K562 (cell line): ENCODE results near the gene MAP1LC3B2. TPM values are rescaled to one million over a fixed set of nuclear protein-coding genes. Genes with fewer than 3 reads are reported as not detected.

Experiments used
- CAMTA2 ChIP-seq: fragments of 250-450 bp; sonication (Bioruptor Pico); conservative IDR thresholded peaks from 2 replicates; pipeline ENCODE4 v1.5.1; 2022
- DMBX1 ChIP-seq: fragments of 250-450 bp; sonication (Bioruptor Pico); IDR thresholded peaks from 2 replicates; pipeline ENCODE4 v1.8.0; 2022; ENCODE audit warnings: inconsistent platforms, mild to moderate bottlenecking, moderate library complexity, borderline replicate concordance
- E2F5 ChIP-seq: sonication (generic); formaldehyde crosslinking; IDR thresholded peaks from 2 replicates; pipeline ENCODE4 v1.8.0; 2022; ENCODE audit warnings: mild to moderate bottlenecking, missing genetic modification reagents
- E4F1 ChIP-seq: fragments of 250-450 bp; sonication (Bioruptor Pico); IDR thresholded peaks from 2 replicates; pipeline ENCODE4 v1.5.0; 2021; ENCODE audit warnings: mild to moderate bottlenecking, borderline replicate concordance
- KLF1 ChIP-seq: fragments of 450-650 bp; IDR thresholded peaks from 2 replicates; pipeline ENCODE4 v1.6.1; 2016; ENCODE audit warnings: missing genetic modification characterization, missing compliant biosample characterization
- L3MBTL2 ChIP-seq: fragments of 450-650 bp; IDR thresholded peaks from 2 replicates; pipeline ENCODE4 v1.6.1; 2016; ENCODE audit warnings: mild to moderate bottlenecking, moderate library complexity
- MYC ChIP-seq, 2 experiments: fragments of 250-450 bp in 1 of 2; sonication (Bioruptor Pico) in 1 of 2; IDR thresholded peaks; 2 replicates each; pipeline versions ENCODE4 v1.5.1 to v1.6.1; 2012 to 2021; ENCODE audit warnings: low read depth in 2 of 2, borderline replicate concordance in 1 of 2, improper control_type of control experiment in 1 of 2, low read length in 1 of 2, mild to moderate bottlenecking in 1 of 2, moderate library complexity in 1 of 2
- NCOA4 ChIP-seq: fragments of 450-650 bp; IDR thresholded peaks from 2 replicates; pipeline ENCODE4 v1.6.1; 2018; ENCODE audit warnings: mild to moderate bottlenecking; ENCODE audit not compliant: partially characterized antibody
- NFRKB ChIP-seq: fragments of 450-650 bp; IDR thresholded peaks from 2 replicates; pipeline ENCODE4 v1.6.1; 2016; ENCODE audit warnings: low read depth
- NR1H2 ChIP-seq: sonication (generic); formaldehyde crosslinking; IDR thresholded peaks from 2 replicates; pipeline ENCODE4 v1.4.0; 2020; ENCODE audit warnings: mild to moderate bottlenecking, missing genetic modification reagents
- PHB ChIP-seq: fragments of 250-450 bp; sonication (Bioruptor Pico); IDR thresholded peaks from 2 replicates; pipeline ENCODE4 v1.5.0; 2021
- RAD21 ChIP-seq, 2 experiments: fragments of 250-450 bp in 1 of 2; fragments of 450-650 bp in 1 of 2; sonication (Bioruptor Pico) in 1 of 2; formaldehyde crosslinking in 1 of 2; IDR thresholded peaks in 1 of 2; conservative IDR thresholded peaks in 1 of 2; 2 replicates each; pipeline versions ENCODE4 v1.4.0 to v1.8.0; 2020 to 2022; ENCODE audit warnings: mild to moderate bottlenecking in 2 of 2, moderate library complexity in 1 of 2
- RBM15 ChIP-seq: fragments of 200-400 bp; formaldehyde crosslinking; IDR thresholded peaks from 2 replicates; pipeline ENCODE4 v1.6.1; 2018; ENCODE audit warnings: mild to moderate bottlenecking, low read length, moderate library complexity; ENCODE audit not compliant: insufficient read depth
- RFX5 ChIP-seq: IDR thresholded peaks from 2 replicates; pipeline ENCODE4 v1.6.1; 2011; ENCODE audit warnings: low read depth, mild to moderate bottlenecking, improper control_type of control experiment, low read length
- SRF ChIP-seq, 2 experiments: fragments of 250-450, 450-650 bp in 1 of 2; sonication (Bioruptor Pico) in 1 of 2; sonication (generic) in 1 of 2; formaldehyde crosslinking; IDR thresholded peaks; 2 replicates each; pipeline versions ENCODE4 v1.5.0 to v1.5.1; 2020 to 2022; ENCODE audit warnings: mild to moderate bottlenecking in 1 of 2, missing genetic modification reagents in 1 of 2
- ZNF324 ChIP-seq: fragments of 250-450 bp; sonication (Bioruptor Pico); IDR thresholded peaks from 2 replicates; pipeline ENCODE4 v1.4.0; 2020; ENCODE audit warnings: mild to moderate bottlenecking
- ZNF766 ChIP-seq: fragments of 200-800 bp; sonication (Bioruptor generic); conservative IDR thresholded peaks from 2 replicates; pipeline ENCODE4 v1.6.1; 2016; ENCODE audit warnings: missing genetic modification characterization, missing compliant biosample characterization
- polyA plus RNA-seq, 8 experiments: library from polyadenylated mRNA; depleted of rRNA in 4 of 8; stranded (reverse) in 5 of 8; unstranded in 3 of 8; fragments of >200 nt; fragmentation: Nextera tagmentation in 2 of 8; fragmentation: Illumina TruSeq in 1 of 8; extraction: Ambion mirVana in 2 of 8; extraction: Trizol in 1 of 8; gene quantifications; 2 replicates each; pipeline versions ENCODE4 v1.2.1 to v1.2.3, GENCODE V29; 2011 to 2014; ENCODE audit warnings: inconsistent platforms in 1 of 8, missing spikeins in 1 of 8
- total RNA-seq, 7 experiments: library from RNA; depleted of rRNA in 6 of 7; stranded (reverse); fragments of >200 nt in 6 of 7; fragmentation: Illumina TruSeq in 2 of 7; extraction: Trizol in 2 of 7; gene quantifications; 2 replicates each; pipeline versions ENCODE4 v1.2.1 to v1.2.3, GENCODE V29; 2011 to 2021; ENCODE audit warnings: low replicate concordance in 1 of 7
- TF ChIP-seq, protein P1 (sequence below): sonication (generic); formaldehyde crosslinking; IDR thresholded peaks from 2 replicates; pipeline ENCODE4 v1.8.1; 2023; ENCODE audit warnings: mild to moderate bottlenecking, missing genetic modification reagents

Gene MAP1LC3B2
- total and polyA plus RNA-seq, 9 of the 15 experiments (the other 6 are each of a cell fraction or from before 2014, with no cell fraction given) = 0.53 to 2.8 (median 0.76) TPM; not detected in 2

GRCh38 chr12:116594325-116595038, 35.3 kb downstream of the MAP1LC3B2 start (continued):
- TF ChIP-seq NCOA4 = no peak
- no peak for TF ChIP-seq RFX5
- TF ChIP-seq, protein P1, sequence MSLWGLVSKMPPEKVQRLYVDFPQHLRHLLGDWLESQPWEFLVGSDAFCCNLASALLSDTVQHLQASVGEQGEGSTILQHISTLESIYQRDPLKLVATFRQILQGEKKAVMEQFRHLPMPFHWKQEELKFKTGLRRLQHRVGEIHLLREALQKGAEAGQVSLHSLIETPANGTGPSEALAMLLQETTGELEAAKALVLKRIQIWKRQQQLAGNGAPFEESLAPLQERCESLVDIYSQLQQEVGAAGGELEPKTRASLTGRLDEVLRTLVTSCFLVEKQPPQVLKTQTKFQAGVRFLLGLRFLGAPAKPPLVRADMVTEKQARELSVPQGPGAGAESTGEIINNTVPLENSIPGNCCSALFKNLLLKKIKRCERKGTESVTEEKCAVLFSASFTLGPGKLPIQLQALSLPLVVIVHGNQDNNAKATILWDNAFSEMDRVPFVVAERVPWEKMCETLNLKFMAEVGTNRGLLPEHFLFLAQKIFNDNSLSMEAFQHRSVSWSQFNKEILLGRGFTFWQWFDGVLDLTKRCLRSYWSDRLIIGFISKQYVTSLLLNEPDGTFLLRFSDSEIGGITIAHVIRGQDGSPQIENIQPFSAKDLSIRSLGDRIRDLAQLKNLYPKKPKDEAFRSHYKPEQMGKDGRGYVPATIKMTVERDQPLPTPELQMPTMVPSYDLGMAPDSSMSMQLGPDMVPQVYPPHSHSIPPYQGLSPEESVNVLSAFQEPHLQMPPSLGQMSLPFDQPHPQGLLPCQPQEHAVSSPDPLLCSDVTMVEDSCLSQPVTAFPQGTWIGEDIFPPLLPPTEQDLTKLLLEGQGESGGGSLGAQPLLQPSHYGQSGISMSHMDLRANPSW (CRISPR knock-in tag) = no peak
- no peak for TF ChIP-seq DMBX1 (CRISPR knock-in tag)
- no peak for TF ChIP-seq E4F1 (CRISPR knock-in tag)
- TF ChIP-seq SRF (CRISPR knock-in tag; IDR thresholded peaks at IDR 0.05) = no peak
- no peak for TF ChIP-seq NFRKB
- TF ChIP-seq CAMTA2 = no peak
- TF ChIP-seq NR1H2 (CRISPR knock-in tag) = no peak
- no peak for TF ChIP-seq PHB
- no peak for TF ChIP-seq RBM15
- TF ChIP-seq MYC (IDR thresholded peaks at IDR 0.05; ENCODE audit: low read depth, low read length) = peak; percentile 39; the same call in 1 of the 2 replicates
- TF ChIP-seq MYC (CRISPR knock-in tag; IDR thresholded peaks at IDR 0.05; ENCODE audit: borderline replicate concordance, low read depth) = no peak
- TF ChIP-seq L3MBTL2 = peak; percentile 66; the same call in 1 of the 2 replicates
- no peak for TF ChIP-seq E2F5 (CRISPR knock-in tag)
- no peak for TF ChIP-seq ZNF766
- no peak for TF ChIP-seq KLF1 (tag)
- TF ChIP-seq ZNF324 (CRISPR knock-in tag) = no peak
- no peak for TF ChIP-seq RAD21 (CRISPR knock-in tag; conservative IDR thresholded peaks at IDR 0.05 in 1 of 2, IDR thresholded peaks at IDR 0.05 in 1 of 2)
